HepG2 (cell line): Measurements from ENCODE around the gene E2F3. TPM values are rescaled to one million over a fixed set of nuclear protein-coding genes. Genes with fewer than 3 reads are reported as not detected.

Source experiments
- KDM5A ChIP-seq: fragments of 200-600 bp; sonication (generic); IDR thresholded peaks from 2 replicates; pipeline ENCODE4 v1.7.0; 2018; ENCODE audit warnings: antibody characterized with exemption, mild to moderate bottlenecking, low read length, borderline replicate concordance
- MAFG ChIP-seq: sonication (generic); formaldehyde crosslinking; IDR thresholded peaks from 2 replicates; pipeline ENCODE4 v1.5.1; 2020; ENCODE audit warnings: mild to moderate bottlenecking, missing genetic modification reagents
- MED13 ChIP-seq: sonication (generic); formaldehyde crosslinking; IDR thresholded peaks from 2 replicates; pipeline ENCODE4 v1.5.0; 2020; ENCODE audit warnings: missing genetic modification reagents
- MEIS2 ChIP-seq: sonication (generic); formaldehyde crosslinking; IDR thresholded peaks from 2 replicates; pipeline ENCODE4 v1.9.0; 2021; ENCODE audit warnings: mild to moderate bottlenecking, missing genetic modification reagents
- NBN ChIP-seq: fragments of 450-650 bp; conservative IDR thresholded peaks from 2 replicates; pipeline ENCODE4 v1.6.1; 2017
- NFKBIZ ChIP-seq: IDR thresholded peaks from 2 replicates; pipeline ENCODE4 v1.6.1; 2018; ENCODE audit warnings: missing genetic modification reagents, missing compliant biosample characterization
- PPARG ChIP-seq: conservative IDR thresholded peaks from 2 replicates; pipeline ENCODE4 v1.6.1; 2016; ENCODE audit warnings: missing biosample characterization, missing genetic modification reagents
- ZNF256 ChIP-seq: sonication (generic); formaldehyde crosslinking; conservative IDR thresholded peaks from 2 replicates; pipeline ENCODE4 v1.4.0; 2020; ENCODE audit warnings: missing genetic modification reagents
- ZNF644 ChIP-seq: IDR thresholded peaks from 2 replicates; pipeline ENCODE4 v1.6.1; 2016; ENCODE audit warnings: low read depth
- ZNF678 ChIP-seq: sonication (generic); formaldehyde crosslinking; IDR thresholded peaks from 2 replicates; pipeline ENCODE4 v1.4.0; 2020; ENCODE audit warnings: mild to moderate bottlenecking, missing genetic modification reagents
- ZNF75D ChIP-seq: sonication (generic); formaldehyde crosslinking; IDR thresholded peaks from 2 replicates; pipeline ENCODE4 v1.8.1; 2023; ENCODE audit warnings: missing genetic modification reagents, mild to moderate bottlenecking, borderline replicate concordance
- polyA plus RNA-seq, 8 experiments: library from polyadenylated mRNA; depleted of rRNA in 3 of 8; stranded (reverse) in 7 of 8; unstranded in 1 of 8; fragments of >200 nt; fragmentation: Illumina TruSeq in 4 of 8; extraction: Trizol in 4 of 8; gene quantifications; 2 replicates each; pipeline versions ENCODE4 v1.2.1 to v1.2.3, GENCODE V29; 2011 to 2016; ENCODE audit warnings: low read depth in 4 of 8, missing spikeins in 1 of 8, mixed read lengths in 1 of 8; ENCODE audit not compliant: insufficient read depth in 1 of 8
- total RNA-seq, 5 experiments: library from RNA; depleted of rRNA; stranded (reverse); fragments of >200 nt; fragmentation: Illumina TruSeq; extraction: Trizol; gene quantifications; 2 replicates each; pipeline ENCODE4 v1.2.3, GENCODE V29; 2016; ENCODE audit warnings: low read depth in 1 of 5
- TF ChIP-seq, protein P1 (sequence below): sonication (generic); formaldehyde crosslinking; IDR thresholded peaks from 2 replicates; pipeline ENCODE4 v1.4.0; 2020; ENCODE audit warnings: missing genetic modification reagents, borderline replicate concordance
- TF ChIP-seq, protein P2 (sequence below): sonication (generic); formaldehyde crosslinking; IDR thresholded peaks from 2 replicates; pipeline ENCODE4 v1.4.0; 2020; ENCODE audit warnings: mild to moderate bottlenecking, missing genetic modification reagents, borderline replicate concordance
- TF ChIP-seq, protein P3 (sequence below): sonication (generic); formaldehyde crosslinking; IDR thresholded peaks from 2 replicates; pipeline ENCODE4 v1.8.1; 2023; ENCODE audit warnings: missing genetic modification reagents, mild to moderate bottlenecking, borderline replicate concordance
- TF ChIP-seq, protein P4 (sequence below), 2 experiments: sonication (generic) in 1 of 2; formaldehyde crosslinking in 1 of 2; IDR thresholded peaks; 2 replicates each; pipeline versions ENCODE4 v1.5.1 to v1.6.1; 2011 to 2020; ENCODE audit warnings: borderline replicate concordance in 1 of 2, low read depth in 1 of 2, low read length in 1 of 2, mild to moderate bottlenecking in 1 of 2, missing genetic modification reagents in 1 of 2, moderate library complexity in 1 of 2

E2F3 gene
- total and polyA plus RNA-seq, 2 of the 13 experiments (the other 11 are each of a cell fraction or from before 2014, with no cell fraction given), result 8.5 to 12.7 TPM

DNA sequence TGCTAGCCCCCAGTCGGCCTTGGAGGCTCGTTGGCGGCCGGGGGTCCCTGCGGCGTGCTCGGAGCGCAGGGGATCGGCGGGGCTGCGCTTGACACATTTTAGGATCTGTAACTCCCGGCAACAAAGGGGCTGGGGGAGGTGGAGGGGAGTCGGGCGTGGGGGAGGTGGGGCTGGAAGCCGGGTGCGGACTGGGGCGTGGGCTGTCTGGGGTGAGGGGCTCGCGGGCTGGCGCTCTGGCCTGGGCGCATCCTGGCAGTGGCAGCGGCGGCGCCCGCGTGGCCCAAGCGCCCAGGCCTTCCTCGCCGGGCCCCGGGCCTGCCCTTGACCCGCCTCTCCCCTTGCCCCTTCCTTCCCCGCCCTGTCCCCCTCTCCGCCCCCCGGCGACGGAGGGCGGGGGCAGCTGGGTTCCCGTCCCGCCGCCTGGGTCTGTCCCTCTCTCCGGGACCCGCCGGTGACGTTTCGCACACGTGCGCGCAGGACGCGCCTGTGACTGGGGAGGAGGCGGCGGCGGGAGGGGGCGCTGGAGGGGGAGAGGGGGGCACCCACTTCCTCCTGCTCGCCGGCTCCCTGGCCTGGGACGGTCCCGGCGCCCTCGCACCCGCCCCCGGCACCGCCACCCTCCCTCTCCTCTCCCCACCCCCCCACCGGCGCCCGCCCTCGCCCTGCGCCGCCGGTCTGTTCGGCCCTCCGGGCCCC lies 1.5 kb downstream of the E2F3 start (continued):
- TF ChIP-seq, protein P1, sequence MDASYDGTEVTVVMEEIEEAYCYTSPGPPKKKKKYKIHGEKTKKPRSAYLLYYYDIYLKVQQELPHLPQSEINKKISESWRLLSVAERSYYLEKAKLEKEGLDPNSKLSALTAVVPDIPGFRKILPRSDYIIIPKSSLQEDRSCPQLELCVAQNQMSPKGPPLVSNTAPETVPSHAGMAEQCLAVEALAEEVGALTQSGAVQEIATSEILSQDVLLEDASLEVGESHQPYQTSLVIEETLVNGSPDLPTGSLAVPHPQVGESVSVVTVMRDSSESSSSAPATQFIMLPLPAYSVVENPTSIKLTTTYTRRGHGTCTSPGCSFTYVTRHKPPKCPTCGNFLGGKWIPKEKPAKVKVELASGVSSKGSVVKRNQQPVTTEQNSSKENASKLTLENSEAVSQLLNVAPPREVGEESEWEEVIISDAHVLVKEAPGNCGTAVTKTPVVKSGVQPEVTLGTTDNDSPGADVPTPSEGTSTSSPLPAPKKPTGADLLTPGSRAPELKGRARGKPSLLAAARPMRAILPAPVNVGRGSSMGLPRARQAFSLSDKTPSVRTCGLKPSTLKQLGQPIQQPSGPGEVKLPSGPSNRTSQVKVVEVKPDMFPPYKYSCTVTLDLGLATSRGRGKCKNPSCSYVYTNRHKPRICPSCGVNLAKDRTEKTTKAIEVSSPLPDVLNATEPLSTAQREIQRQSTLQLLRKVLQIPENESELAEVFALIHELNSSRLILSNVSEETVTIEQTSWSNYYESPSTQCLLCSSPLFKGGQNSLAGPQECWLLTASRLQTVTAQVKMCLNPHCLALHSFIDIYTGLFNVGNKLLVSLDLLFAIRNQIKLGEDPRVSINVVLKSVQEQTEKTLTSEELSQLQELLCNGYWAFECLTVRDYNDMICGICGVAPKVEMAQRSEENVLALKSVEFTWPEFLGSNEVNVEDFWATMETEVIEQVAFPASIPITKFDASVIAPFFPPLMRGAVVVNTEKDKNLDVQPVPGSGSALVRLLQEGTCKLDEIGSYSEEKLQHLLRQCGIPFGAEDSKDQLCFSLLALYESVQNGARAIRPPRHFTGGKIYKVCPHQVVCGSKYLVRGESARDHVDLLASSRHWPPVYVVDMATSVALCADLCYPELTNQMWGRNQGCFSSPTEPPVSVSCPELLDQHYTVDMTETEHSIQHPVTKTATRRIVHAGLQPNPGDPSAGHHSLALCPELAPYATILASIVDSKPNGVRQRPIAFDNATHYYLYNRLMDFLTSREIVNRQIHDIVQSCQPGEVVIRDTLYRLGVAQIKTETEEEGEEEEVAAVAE, result no peak
- TF ChIP-seq PPARG (peak; percentile 58; the same call in 1 of the 2 replicates), NFKBIZ (CRISPR knock-in tag) (no peak), ZNF256 (no peak), MED13 (peak; percentile 79), ZNF678 (CRISPR knock-in tag) (no peak), MAFG (CRISPR knock-in tag) (no peak), ZNF75D (CRISPR knock-in tag) (no peak), ZNF644 (CRISPR knock-in tag) (no peak), NBN (no peak), KDM5A (no peak), MEIS2 (CRISPR knock-in tag) (0 out of 2 replicates have a peak, but pooled peaks have one; percentile 48)
- TF ChIP-seq, protein P2, sequence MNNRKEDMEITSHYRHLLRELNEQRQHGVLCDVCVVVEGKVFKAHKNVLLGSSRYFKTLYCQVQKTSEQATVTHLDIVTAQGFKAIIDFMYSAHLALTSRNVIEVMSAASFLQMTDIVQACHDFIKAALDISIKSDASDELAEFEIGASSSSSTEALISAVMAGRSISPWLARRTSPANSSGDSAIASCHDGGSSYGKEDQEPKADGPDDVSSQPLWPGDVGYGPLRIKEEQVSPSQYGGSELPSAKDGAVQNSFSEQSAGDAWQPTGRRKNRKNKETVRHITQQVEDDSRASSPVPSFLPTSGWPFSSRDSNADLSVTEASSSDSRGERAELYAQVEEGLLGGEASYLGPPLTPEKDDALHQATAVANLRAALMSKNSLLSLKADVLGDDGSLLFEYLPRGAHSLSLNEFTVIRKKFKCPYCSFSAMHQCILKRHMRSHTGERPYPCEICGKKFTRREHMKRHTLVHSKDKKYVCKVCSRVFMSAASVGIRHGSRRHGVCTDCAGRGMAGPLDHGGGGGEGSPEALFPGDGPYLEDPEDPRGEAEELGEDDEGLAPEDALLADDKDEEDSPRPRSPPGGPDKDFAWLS (CRISPR knock-in tag), result peak; percentile 54; the same call in 1 of the 2 replicates
- TF ChIP-seq, protein P3, sequence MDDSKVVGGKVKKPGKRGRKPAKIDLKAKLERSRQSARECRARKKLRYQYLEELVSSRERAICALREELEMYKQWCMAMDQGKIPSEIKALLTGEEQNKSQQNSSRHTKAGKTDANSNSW (CRISPR knock-in tag), result no peak
- TF ChIP-seq, protein P4, sequence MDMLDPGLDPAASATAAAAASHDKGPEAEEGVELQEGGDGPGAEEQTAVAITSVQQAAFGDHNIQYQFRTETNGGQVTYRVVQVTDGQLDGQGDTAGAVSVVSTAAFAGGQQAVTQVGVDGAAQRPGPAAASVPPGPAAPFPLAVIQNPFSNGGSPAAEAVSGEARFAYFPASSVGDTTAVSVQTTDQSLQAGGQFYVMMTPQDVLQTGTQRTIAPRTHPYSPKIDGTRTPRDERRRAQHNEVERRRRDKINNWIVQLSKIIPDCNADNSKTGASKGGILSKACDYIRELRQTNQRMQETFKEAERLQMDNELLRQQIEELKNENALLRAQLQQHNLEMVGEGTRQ (IDR thresholded peaks at IDR 0.05; ENCODE audit: low read depth, low read length), result peak; percentile 44; the same call in 1 of the 2 replicates
- TF ChIP-seq, protein P4 (CRISPR knock-in tag; IDR thresholded peaks at IDR 0.05; ENCODE audit: borderline replicate concordance), result peak; percentile 48; the same call in 1 of the 2 replicates
